ENCODE data around the gene COL13A1.

COL13A1 gene

DNA sequence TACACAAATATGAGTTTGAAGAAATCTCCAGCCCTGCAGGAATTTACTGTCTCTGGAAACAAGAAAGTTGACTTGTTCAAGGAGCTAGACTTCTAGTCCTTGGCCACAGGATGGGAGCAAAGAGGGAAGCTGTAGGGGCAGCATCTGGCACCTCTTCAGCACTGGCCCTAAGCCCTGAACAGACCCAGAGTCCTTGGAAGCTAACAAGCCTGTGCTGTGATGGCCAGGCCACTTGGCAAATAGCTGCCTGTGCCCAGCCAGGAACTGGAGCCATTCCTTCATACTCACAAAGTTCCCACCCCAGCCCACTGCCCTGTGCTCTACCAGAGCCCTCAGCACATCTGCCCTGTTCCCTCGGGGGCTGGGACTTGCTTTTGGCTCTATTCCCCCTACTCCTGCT, 9.4 kb upstream of the COL13A1 start:
- DNase-seq, result no peak

GRCh38 chr10:69794673-69795072, 7.0 kb upstream of the COL13A1 start:
- no peak for DNase-seq

DNA sequence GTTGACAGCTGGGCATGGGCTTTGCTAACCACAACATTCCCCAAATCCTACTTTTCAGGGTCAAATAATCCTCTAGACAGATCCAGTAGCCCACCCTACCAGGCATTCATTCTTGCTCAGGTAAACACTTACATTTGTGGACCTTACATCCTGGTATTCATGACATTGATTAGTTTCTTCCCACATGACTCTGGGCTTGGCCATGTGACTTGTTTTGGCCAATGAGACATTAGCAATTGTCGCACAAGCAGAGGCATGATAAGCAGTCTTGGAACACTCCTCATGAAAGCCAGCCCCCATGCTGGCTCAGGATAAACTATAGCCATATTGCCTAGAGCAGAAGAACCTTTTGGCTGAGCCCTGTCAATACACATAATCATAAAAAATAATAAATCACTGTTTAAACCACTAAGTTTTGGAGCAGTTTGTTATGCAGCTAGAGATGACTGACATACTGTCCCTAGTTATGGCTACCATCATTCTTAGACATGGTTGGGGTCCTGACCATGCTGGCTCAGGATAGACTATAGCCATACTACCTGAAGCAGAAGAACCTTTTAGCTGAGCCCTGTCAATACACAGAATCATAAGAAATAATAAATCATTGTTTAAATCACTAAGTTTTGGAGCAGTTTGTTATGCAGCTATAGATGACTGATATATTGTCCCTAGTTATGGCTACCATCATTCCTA, 6.3 kb upstream of the COL13A1 start:
- DNase-seq, result no peak

- DNase-seq, result no peak
Observed at GRCh38 chr10:69797959-69798358, 3.7 kb upstream of the COL13A1 start.

- DNase-seq, result no peak
Observed at GRCh38 chr10:69800109-69800508, 1.6 kb upstream of the COL13A1 start.

- no peak for DNase-seq
Observed at GRCh38 chr10:69800665-69801064, 1.0 kb upstream of the COL13A1 start.

- peak; percentile 35 for DNase-seq
Observed at GRCh38 chr10:69801094-69801433, 642 bp upstream of the COL13A1 start.

- no peak for DNase-seq
Observed at GRCh38 chr10:69802424-69803161, 887 bp downstream of the COL13A1 start.

DNA sequence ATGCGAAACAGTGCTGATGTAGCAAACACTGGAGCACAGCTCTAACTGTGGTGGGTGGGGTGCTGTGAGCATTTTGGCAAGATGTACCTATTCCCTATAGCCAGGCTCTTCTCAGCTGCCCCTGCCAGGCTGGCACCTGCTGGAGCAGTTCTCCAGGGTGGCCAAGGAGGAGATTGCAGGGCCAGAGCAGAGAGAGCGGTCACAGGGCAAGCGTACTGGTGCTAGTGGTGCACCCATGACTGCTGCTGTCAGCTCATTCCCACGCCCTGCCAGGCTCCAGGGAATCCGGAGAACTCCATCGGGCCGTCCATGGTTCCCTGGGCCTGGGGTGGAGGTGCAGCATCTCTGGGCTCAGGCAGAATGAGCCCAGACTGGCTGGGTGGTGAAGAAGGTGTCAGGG, 2.1 kb downstream of the COL13A1 start:
- no peak for DNase-seq

DNA sequence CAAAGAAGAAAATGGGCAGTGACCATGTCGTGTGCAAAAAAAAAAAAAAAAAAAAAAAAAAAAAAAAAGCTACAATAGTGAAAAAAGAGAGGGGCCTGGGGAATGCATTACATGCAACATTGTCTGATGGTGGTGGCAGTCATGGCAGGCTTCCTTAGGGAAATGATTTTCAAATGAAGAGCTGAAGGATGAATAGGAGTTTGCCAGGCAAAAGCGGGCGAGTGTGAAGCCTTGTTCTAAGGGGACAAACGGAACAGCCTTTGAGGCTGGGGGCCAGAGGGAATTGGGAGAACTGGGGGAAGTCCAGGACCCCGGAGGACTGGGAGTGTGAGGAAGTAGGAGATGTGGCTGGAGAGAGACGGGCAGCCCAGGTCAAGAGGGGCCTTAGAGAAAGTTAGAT, 3.1 kb downstream of the COL13A1 start:
- no peak for DNase-seq

DNA sequence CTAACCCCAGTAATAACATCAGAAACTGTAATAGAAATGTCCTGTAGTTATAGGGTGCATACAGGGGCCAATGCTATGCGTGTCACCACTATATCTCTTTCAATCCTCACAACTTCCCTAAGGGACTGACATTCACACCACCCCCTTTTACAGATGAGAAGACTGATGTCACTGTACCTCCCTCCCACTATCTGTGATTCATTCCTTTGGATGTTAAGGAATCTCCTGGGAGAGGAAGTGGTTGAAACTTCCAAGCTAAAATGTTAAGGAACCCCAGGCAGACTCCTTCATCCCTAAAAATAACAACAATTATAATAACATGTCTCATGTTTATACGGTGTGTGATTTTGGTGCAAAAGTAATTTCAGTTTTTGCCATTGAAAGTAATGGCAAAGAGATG, 5.4 kb downstream of the COL13A1 start:
- no peak for DNase-seq

DNA sequence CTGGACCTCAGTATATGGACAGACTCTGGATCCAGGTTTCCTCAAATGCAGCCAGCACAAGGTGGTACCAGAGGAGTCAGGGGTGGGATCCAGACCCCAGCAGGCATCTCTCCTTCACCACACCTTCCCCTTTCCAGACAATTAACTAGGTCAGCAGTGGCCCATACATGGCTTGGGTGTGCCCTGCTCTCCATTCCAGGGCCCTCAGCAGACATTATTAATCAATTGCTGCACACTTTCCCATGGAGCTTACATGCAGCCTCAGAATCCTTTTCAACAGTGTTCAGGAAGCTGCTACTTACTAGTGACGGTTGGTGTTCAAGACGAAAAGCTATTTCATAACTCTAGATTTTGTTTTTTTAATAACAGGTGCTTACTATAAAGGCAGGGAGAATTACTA, 6.0 kb downstream of the COL13A1 start:
- no peak for DNase-seq

- DNase-seq, result no peak
Observed at GRCh38 chr10:69809318-69809717, 7.6 kb downstream of the COL13A1 start.

- DNase-seq, result no peak
Observed at GRCh38 chr10:69810097-69810496, 8.4 kb downstream of the COL13A1 start.

DNA sequence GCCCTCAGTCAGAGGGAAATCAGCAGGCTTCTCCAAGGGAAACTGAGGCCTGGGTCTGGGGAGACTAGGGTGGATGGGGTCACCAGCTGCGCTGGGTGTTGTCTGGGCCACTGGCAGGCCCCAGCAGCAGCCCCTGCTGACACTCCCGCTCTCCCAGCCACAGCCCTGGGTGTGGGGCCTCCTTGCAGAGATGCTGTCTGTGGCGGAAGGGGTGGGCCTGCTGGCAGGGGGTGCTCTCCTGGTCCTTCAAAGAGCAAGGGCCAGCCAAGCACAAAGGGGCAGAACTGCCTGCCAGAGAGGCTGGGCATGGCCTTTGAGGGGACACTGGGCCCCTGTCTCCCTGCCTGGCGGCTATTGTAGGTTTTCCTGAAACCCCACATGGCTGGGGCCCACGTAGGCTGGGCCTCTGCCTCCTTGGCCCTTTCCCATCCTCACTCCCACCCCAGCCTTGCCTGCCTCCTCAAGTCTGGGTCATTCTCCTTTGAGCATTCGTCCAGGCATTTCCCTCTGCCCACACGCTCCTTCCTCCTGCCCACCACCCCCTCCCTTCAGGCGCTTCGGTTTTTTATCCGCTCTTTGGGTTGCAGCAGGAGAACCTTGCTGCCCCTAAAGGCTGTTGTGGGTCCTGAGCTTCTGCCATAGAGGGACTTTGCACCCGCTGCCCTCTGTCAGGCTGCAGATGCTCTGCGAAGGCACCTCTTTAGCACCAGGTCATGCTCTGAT, 9.1 kb downstream of the COL13A1 start:
- no peak for DNase-seq

DNA sequence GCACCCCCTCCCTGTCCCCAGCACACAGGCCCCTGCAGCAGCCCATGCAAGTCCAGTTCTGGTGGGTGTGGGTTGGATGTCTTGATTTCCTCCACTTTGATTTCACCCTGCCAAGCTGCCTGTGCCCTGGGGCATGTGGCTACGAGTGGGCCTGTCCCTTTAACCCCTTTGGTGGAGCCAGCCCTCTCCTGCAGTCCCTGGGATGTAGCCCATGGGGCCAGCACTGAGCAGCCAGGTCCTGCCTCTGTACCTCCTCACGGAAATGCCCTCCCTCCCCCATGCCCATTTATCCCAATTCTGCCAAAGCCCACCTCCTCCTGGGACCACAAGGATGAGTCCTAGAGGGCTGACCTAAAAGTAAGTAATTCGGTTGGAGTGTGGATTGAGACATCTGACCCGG, 11.9 kb downstream of the COL13A1 start:
- no peak for DNase-seq

DNA sequence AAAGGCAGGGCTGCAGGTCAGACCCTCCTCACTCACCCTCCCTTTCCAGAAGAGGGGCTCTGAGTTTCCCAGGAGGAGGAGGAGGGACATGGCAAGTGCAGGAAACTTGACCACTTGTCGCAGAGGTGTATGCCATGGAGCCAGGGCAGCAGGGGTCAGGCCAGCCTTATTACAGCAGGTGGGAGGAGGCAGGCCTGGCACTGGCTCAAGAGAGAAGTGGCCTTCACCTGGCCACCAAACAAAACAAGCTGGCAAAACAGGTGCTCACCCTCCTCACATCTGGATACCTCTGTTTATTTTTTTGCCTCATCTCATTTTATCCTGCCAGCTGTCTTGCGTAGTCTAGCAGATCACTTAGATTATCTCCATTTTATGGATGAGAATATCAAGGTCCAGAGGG, 12.5 kb downstream of the COL13A1 start:
- no peak for DNase-seq

- no peak for DNase-seq
Observed at GRCh38 chr10:69815104-69815503, 13.4 kb downstream of the COL13A1 start.

- no peak for DNase-seq
Observed at GRCh38 chr10:69816521-69816920, 14.8 kb downstream of the COL13A1 start.

- no peak for DNase-seq
Observed at GRCh38 chr10:69817078-69817581, 15.4 kb downstream of the COL13A1 start.

DNA sequence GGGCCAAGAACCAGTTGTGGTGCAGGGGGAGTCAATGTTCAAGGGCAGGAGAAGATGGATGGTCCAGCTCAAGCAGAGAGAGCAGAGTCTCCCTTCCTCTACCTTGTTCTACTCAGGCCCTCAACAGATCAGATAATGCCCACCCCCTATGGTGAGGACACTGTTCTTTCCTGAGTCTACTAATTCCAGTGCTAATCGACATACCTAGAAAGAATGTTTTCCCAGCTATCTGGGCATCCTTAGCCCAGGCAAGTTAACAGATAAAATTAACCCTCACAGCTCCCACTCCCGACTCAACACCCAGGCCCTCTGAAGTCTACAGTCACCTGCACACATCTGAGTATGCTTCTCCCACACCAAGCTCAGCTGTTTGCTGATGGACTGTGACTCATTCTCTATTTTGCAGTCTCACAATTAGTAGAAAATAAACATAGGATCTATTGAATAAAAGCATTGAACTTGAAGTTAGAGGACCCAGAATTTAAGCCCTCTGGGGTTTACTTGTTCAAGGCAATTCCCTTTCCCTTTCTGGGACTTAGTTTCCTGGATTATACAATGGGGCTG, 17.1 kb downstream of the COL13A1 start:
- no peak for DNase-seq

GRCh38 chr10:69819716-69820506, 18.2 kb downstream of the COL13A1 start:
- DNase-seq, result no peak

DNA sequence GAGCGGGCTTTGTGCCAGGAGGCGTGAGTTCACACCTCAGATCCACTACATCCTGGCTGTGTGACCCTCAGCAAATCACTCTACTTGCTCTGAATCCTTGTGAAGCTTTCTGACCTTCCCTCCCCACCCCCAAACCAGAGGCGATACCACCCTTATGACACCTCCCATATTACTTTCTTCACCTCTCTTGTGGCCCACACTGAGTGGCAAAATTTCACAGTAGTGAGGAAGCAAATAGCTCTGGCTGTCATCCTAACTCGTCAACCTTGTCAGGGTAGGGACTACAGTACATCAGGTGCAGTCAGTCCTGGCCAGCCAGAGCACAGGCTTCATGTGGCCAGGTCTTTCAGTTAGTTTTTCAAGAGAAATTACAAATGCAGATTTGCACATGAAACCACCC, 19.1 kb downstream of the COL13A1 start:
- no peak for DNase-seq
